Peyer's patch (tissue), 4 donors: ENCODE measurements around the gene PADI2. TPM values are rescaled to one million over a fixed set of nuclear protein-coding genes. Genes with fewer than 3 reads are reported as not detected.

Experiments
- DNase-seq, 3 donors: peaks; one replicate each; pipeline ENCODE4 v3.0.0-alpha.2; 2017 to 2019
- H3K27ac ChIP-seq, 4 donors: fragments of 200-600 bp; sonication (generic); one replicate each; pipeline ENCODE4 v1.5.1; 2016 to 2019
- H3K27me3 ChIP-seq, 2 donors: fragments of 200-600 bp; sonication (generic); one replicate each; pipeline ENCODE4 v1.5.1; 2019
- H3K36me3 ChIP-seq, 3 donors: fragments of 200-600 bp; sonication (generic); one replicate each; pipeline ENCODE4 v1.5.1; 2016 to 2019
- H3K4me1 ChIP-seq, 4 donors: fragments of 200-600 bp; sonication (generic); one replicate each; pipeline ENCODE4 v1.5.1; 2016 to 2019
- H3K4me3 ChIP-seq, 4 donors: fragments of 200-600 bp; sonication (generic); 1 replicate in 3 of 4; 2 replicates in 1 of 4; pipeline ENCODE4 v1.5.1; 2016 to 2019; ENCODE audit warnings: mild to moderate bottlenecking in 1 of 4
- H3K9me3 ChIP-seq, 4 donors: fragments of 200-600 bp; sonication (generic); one replicate each; pipeline ENCODE4 v1.5.1; 2016 to 2019; ENCODE audit warnings: mild to moderate bottlenecking in 1 of 4
- CTCF ChIP-seq, 6 experiments: fragments of 450-650 bp in 4 of 6; fragments of 200-600 bp in 2 of 6; sonication (generic) in 1 of 6; IDR thresholded peaks; one replicate each; pipeline ENCODE4 v1.5.1; 2017 to 2019; ENCODE audit warnings: antibody characterized with exemption in 6 of 6, mild to moderate bottlenecking in 3 of 6, moderate library complexity in 1 of 6
- POLR2A ChIP-seq, 2 donors: fragments of 450-650 bp; IDR thresholded peaks; one replicate each; pipeline ENCODE4 v1.5.1; 2017; ENCODE audit warnings: antibody characterized with exemption in 2 of 2, mild to moderate bottlenecking in 2 of 2, moderate library complexity in 2 of 2
- total RNA-seq, 4 donors: library from RNA; depleted of rRNA; stranded (reverse); fragments of >200 nt; gene quantifications; one replicate each; pipeline ENCODE4 v1.1.0, GENCODE V29; 2016

PADI2 gene
- total RNA-seq, 4 donors from 2014 or later: 29.7 to 191 (median 57.9) TPM

- no peak overlapping the region for H3K4me3 ChIP-seq
- H3K27me3 ChIP-seq: no peaks in the 10 kb centered on the region
- H3K27ac ChIP-seq: no peak overlapping the region
- no peaks in the 10 kb centered on the region for H3K9me3 ChIP-seq
- H3K4me1 ChIP-seq: no peaks in the 10 kb centered on the region
- TF ChIP-seq POLR2A (IDR thresholded peaks at IDR 0.05) (no peak), CTCF (IDR thresholded peaks at IDR 0.05) (no peak)
- H3K36me3 ChIP-seq: no peaks in the 10 kb centered on the region
- no peak for DNase-seq
Observed at GRCh38 chr1:17163789-17164666, 44.8 kb upstream of the PADI2 start.

GRCh38 chr1:17163371-17163770 is 44.1 kb upstream of the PADI2 start:
- no peak for TF ChIP-seq POLR2A (IDR thresholded peaks at IDR 0.05)
- TF ChIP-seq CTCF (IDR thresholded peaks at IDR 0.05): no peak
- Histone ChIP-seq H3K9me3 (no peaks in the 10 kb centered on the region), H3K27ac (no peak overlapping the region), H3K4me3 (no peak overlapping the region), H3K36me3 (no peaks in the 10 kb centered on the region), H3K27me3 (no peaks in the 10 kb centered on the region), H3K4me1 (no peaks in the 10 kb centered on the region)
- no peak for DNase-seq

- no peak for TF ChIP-seq CTCF (IDR thresholded peaks at IDR 0.05)
- TF ChIP-seq POLR2A (IDR thresholded peaks at IDR 0.05): no peak
- H3K4me1 ChIP-seq: no peaks in the 10 kb centered on the region
- H3K36me3 ChIP-seq: no peaks in the 10 kb centered on the region
- H3K27me3 ChIP-seq: no peaks in the 10 kb centered on the region
- DNase-seq: no peak
- H3K4me3 ChIP-seq: no peak overlapping the region
- H3K9me3 ChIP-seq: no peaks in the 10 kb centered on the region
- H3K27ac ChIP-seq: no peak overlapping the region
Observed at GRCh38 chr1:17162941-17163340, 43.7 kb upstream of the PADI2 start.

- Histone ChIP-seq H3K36me3 (no peaks in the 10 kb centered on the region), H3K27ac (no peak overlapping the region), H3K27me3 (no peaks in the 10 kb centered on the region), H3K9me3 (no peaks in the 10 kb centered on the region), H3K4me3 (no peak overlapping the region), H3K4me1 (no peaks in the 10 kb centered on the region)
- no peak for DNase-seq
- TF ChIP-seq CTCF (IDR thresholded peaks at IDR 0.05): no peak
- TF ChIP-seq POLR2A (IDR thresholded peaks at IDR 0.05): no peak
Observed at GRCh38 chr1:17161926-17162800, 42.9 kb upstream of the PADI2 start.

GRCh38 chr1:17161137-17161740 is 42.0 kb upstream of the PADI2 start:
- DNase-seq: no peak
- H3K4me3 ChIP-seq: no peak overlapping the region
- peaks cover 0 to 1% (median 0%) of the 10 kb centered on the region in 4 donors for H3K9me3 ChIP-seq
- H3K27me3 ChIP-seq: no peaks in the 10 kb centered on the region
- H3K4me1 ChIP-seq: no peaks in the 10 kb centered on the region
- no peaks in the 10 kb centered on the region for H3K36me3 ChIP-seq
- TF ChIP-seq CTCF (IDR thresholded peaks at IDR 0.05): no peak
- no peak for TF ChIP-seq POLR2A (IDR thresholded peaks at IDR 0.05)
- no peak overlapping the region for H3K27ac ChIP-seq
